ENCODE data around the gene RALA. TPM values are rescaled to one million over a fixed set of nuclear protein-coding genes. Genes with fewer than 3 reads are reported as not detected.

RALA gene
- total and polyA plus RNA-seq, 10 donors: 10.0 to 26.6 (median 19.7) TPM

GRCh38 chr7:39644170-39644569 lies 20.8 kb downstream of the RALA start:
- DNase-seq: no peak
- 52 to 65% (median 63%) methylated on average over 1 of the region's 1 CpG for WGBS, 5 donors
- no peak overlapping the region for H3K4me3 ChIP-seq
- H3K9me3 ChIP-seq: no peaks in the 10 kb centered on the region
- intact Hi-C loops (cut with DNase I; ENCODE audit: low total_unique reads): no loop called here
- H3K36me3 ChIP-seq: peaks cover 0 to 6% (median 0%) of the 10 kb centered on the region in 6 donors
- peaks cover 0 to 59% (median 16%) of the 10 kb centered on the region in 6 donors for H3K4me1 ChIP-seq
- TF ChIP-seq POLR2A (IDR thresholded peaks at IDR 0.05) (no peak), POLR2AphosphoS5 (IDR thresholded peaks at IDR 0.05) (no peak)
- TF ChIP-seq, protein P1, sequence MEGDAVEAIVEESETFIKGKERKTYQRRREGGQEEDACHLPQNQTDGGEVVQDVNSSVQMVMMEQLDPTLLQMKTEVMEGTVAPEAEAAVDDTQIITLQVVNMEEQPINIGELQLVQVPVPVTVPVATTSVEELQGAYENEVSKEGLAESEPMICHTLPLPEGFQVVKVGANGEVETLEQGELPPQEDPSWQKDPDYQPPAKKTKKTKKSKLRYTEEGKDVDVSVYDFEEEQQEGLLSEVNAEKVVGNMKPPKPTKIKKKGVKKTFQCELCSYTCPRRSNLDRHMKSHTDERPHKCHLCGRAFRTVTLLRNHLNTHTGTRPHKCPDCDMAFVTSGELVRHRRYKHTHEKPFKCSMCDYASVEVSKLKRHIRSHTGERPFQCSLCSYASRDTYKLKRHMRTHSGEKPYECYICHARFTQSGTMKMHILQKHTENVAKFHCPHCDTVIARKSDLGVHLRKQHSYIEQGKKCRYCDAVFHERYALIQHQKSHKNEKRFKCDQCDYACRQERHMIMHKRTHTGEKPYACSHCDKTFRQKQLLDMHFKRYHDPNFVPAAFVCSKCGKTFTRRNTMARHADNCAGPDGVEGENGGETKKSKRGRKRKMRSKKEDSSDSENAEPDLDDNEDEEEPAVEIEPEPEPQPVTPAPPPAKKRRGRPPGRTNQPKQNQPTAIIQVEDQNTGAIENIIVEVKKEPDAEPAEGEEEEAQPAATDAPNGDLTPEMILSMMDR (IDR thresholded peaks at IDR 0.05 in 8 of 11, conservative IDR thresholded peaks at IDR 0.05 in 3 of 11): no peak
- no peaks in the 10 kb centered on the region for H3K27me3 ChIP-seq (replicated peaks in 1 of 7)
- H3K27ac ChIP-seq: no peak overlapping the region

DNA sequence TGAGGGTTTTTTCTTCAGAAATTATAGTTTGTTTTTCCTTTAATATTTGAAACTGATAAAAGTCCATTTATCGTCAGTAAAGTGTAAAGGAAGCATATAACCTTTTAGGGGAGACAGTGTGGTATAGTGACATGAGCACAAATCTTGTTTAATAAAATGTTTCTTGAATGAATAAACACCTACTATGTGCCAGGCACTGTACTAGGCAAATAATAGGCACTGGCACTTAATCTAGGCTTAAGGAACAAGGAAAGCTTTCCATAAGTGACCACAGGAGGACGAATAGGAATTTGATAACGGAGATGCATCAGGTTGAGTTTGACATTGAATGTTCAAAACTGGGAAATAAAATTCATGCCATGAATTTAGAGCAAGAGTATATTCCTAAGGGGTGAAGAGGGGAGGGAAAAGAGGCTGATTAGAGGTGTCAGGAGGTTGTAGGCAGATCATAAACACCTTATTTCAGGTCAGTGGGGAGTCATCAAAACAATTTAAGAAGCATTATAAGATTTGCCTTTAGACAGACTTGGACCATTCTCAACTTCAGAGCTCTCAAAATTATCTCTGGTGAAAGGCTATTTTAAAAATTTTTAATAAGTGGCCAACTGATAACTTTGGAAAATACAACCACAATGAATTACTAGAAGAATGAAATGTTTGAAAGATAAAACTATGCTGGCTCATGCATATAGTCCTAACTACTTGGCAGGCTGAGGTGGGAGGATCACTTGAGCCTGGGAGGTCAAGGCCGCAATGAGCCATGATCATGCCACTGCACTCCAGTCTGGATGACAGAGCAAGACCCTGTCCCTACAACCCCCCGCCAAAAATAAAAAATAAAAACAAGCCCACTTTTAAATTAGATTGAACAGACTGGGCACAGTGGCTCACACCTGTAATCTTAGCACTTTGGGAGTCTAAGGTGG lies 22.4 kb downstream of the RALA start:
- intact Hi-C loops (cut with DNase I; ENCODE audit: low total_unique reads): no loop called here
- TF ChIP-seq, protein P1 (IDR thresholded peaks at IDR 0.05 in 8 of 11, conservative IDR thresholded peaks at IDR 0.05 in 3 of 11): no peak
- no peak for TF ChIP-seq POLR2A (IDR thresholded peaks at IDR 0.05)
- TF ChIP-seq POLR2AphosphoS5 (IDR thresholded peaks at IDR 0.05): no peak
- WGBS, 5 donors: 87 to 94% (median 94%) methylated on average over 5 of the region's 5 CpGs
- H3K9me3 ChIP-seq: no peaks in the 10 kb centered on the region
- H3K27me3 ChIP-seq (replicated peaks in 1 of 7): no peaks in the 10 kb centered on the region
- DNase-seq: no peak
- peaks cover 0 to 52% (median 16%) of the 10 kb centered on the region in 6 donors for H3K4me1 ChIP-seq
- no peak overlapping the region for H3K27ac ChIP-seq
- H3K4me3 ChIP-seq: no peak overlapping the region
- H3K36me3 ChIP-seq: peaks cover 0 to 6% (median 0%) of the 10 kb centered on the region in 6 donors

- Histone ChIP-seq H3K4me3 (no peak overlapping the region), H3K4me1 (peaks cover 0 to 41% (median 16%) of the 10 kb centered on the region in 6 donors), H3K36me3 (peaks cover 0 to 6% (median 0%) of the 10 kb centered on the region in 6 donors), H3K27me3 (replicated peaks in 1 of 7) (no peaks in the 10 kb centered on the region), H3K27ac (no peak overlapping the region), H3K9me3 (no peaks in the 10 kb centered on the region)
- no peak for DNase-seq
- intact Hi-C loops (cut with DNase I; ENCODE audit: low total_unique reads): no loop called here
- TF ChIP-seq POLR2AphosphoS5 (IDR thresholded peaks at IDR 0.05) (no peak), POLR2A (IDR thresholded peaks at IDR 0.05) (no peak)
- TF ChIP-seq, protein P1 (IDR thresholded peaks at IDR 0.05 in 8 of 11, conservative IDR thresholded peaks at IDR 0.05 in 3 of 11): no peak
Measured at GRCh38 chr7:39647816-39648215, 24.4 kb downstream of the RALA start.

DNA sequence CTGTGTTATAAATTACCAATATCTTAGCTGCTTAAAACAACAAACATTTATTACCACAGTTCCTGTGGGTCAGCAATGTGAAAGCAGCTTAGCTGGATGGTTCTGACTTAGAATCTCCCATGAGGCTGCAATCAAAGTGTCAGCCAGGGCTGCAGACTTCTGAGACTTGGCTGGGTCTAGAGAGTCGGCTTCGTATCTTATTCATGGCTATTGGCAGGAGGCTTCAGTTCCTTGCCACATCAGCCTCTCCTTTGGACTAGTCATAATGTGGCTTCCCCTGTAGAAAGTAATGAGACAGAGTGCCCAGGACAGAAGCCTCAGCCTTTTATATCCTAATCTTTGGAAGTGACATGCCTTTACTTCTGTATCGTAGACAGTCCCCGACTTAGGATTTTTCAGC lies 27.3 kb downstream of the RALA start:
- no peak for DNase-seq
- Histone ChIP-seq H3K36me3 (peaks cover 0 to 11% (median 0%) of the 10 kb centered on the region in 6 donors), H3K4me1 (peaks cover 0 to 13% (median 2%) of the 10 kb centered on the region in 6 donors), H3K27ac (no peak overlapping the region), H3K4me3 (no peak overlapping the region), H3K9me3 (peaks cover 0 to 15% (median 11%) of the 10 kb centered on the region in 8 donors), H3K27me3 (replicated peaks in 1 of 7) (no peaks in the 10 kb centered on the region)
- intact Hi-C loops (cut with DNase I; ENCODE audit: low total_unique reads): no loop called here
- 81 to 99% (median 94%) methylated on average over 4 of the region's 4 CpGs for WGBS, 5 donors
- TF ChIP-seq POLR2A (IDR thresholded peaks at IDR 0.05) (no peak), POLR2AphosphoS5 (IDR thresholded peaks at IDR 0.05) (no peak)
- TF ChIP-seq, protein P1 (IDR thresholded peaks at IDR 0.05 in 8 of 11, conservative IDR thresholded peaks at IDR 0.05 in 3 of 11): no peak
